Thymus (tissue), 11 donors: ENCODE data around the gene AGMAT. TPM values are rescaled to one million over a fixed set of nuclear protein-coding genes. Genes with fewer than 3 reads are reported as not detected.
A peak's percentile ranks its signal among the peaks of the same experiment; 100 is the strongest.

Experiments used
- DNase-seq, 9 donors: peaks; one replicate each; pipeline ENCODE4 v3.0.0-alpha.2; 2013; ENCODE audit warnings: low spot score in 9 of 9, low read depth in 6 of 9, missing footprints in 1 of 9
- H3K27ac ChIP-seq, 2 donors: one replicate each; pipeline ENCODE4 v1.5.1; 2013; ENCODE audit warnings: control low read depth in 1 of 2, low read depth in 1 of 2, low read length in 1 of 2, mild to moderate bottlenecking in 1 of 2, moderate library complexity in 1 of 2
- H3K27me3 ChIP-seq, 2 donors: one replicate each; pipeline ENCODE4 v1.5.1; 2013; ENCODE audit warnings: low read length in 1 of 2; ENCODE audit not compliant: control insufficient read depth in 2 of 2, insufficient read depth in 1 of 2
- H3K36me3 ChIP-seq, 2 donors: one replicate each; pipeline ENCODE4 v1.5.1; 2013; ENCODE audit warnings: low read length in 1 of 2, mild to moderate bottlenecking in 1 of 2, moderate library complexity in 1 of 2; ENCODE audit not compliant: control insufficient read depth in 2 of 2, insufficient read depth in 2 of 2
- H3K4me1 ChIP-seq, 2 donors: one replicate each; pipeline ENCODE4 v1.5.1; 2013; ENCODE audit warnings: low read length in 2 of 2; ENCODE audit not compliant: control insufficient read depth in 2 of 2, insufficient read depth in 2 of 2
- H3K4me3 ChIP-seq, 2 donors: one replicate each; pipeline ENCODE4 v1.5.1; 2013; ENCODE audit warnings: low read length in 2 of 2, control low read depth in 1 of 2, mild to moderate bottlenecking in 1 of 2
- H3K9me3 ChIP-seq, 2 donors: one replicate each; pipeline ENCODE4 v1.5.1; 2013; ENCODE audit warnings: low read length in 1 of 2, mild to moderate bottlenecking in 1 of 2; ENCODE audit not compliant: control insufficient read depth in 2 of 2, insufficient read depth in 1 of 2
- WGBS: extraction: QIAGEN DNeasy Blood & Tissue Kit; methylation state at CpG from one replicate; pipeline ENCODE4 v1.1.7; 2013; 5-methylcytosine and 5-hydroxymethylcytosine counted together
- polyA plus RNA-seq: library from polyadenylated mRNA; stranded (reverse); fragments of 200-250 nt; gene quantifications from one replicate; pipeline ENCODE4 v1.2.3, GENCODE V29; 2013
- total RNA-seq: library from RNA; stranded (reverse); fragments of 120-200 nt; gene quantifications from one replicate; pipeline ENCODE4 v1.2.4, GENCODE V29; 2013
- donor health status: healthy.

AGMAT gene
- total and polyA plus RNA-seq, 2 donors, result 3.8 to 4.2 TPM

DNA sequence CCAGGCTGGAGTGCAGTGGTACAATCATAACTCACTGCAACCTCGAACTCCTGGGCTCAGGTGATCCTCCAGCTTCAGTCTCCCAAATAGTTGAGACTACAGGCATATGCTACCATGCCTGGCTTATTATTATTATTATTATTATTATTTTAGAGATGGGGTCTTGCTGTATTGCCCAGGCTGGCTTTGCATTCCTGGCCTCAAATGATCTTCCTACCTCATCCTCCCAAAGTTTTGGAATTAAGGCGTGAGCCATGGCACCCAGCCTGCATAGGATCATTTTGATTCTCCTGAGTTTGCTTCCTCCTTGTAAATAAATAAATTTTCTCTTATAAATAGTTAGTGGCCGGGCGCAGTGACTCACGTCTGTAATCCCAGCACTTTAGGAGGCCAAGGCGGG lies 38.6 kb upstream of the AGMAT start:
- H3K27ac ChIP-seq, result no peak overlapping the region
- H3K4me1 ChIP-seq, result peaks cover 0 to 5% of the 10 kb centered on the region in 2 donors
- no peak for DNase-seq
- WGBS, result 89% methylated on average over 6 of the region's 6 CpGs
- no peaks in the 10 kb centered on the region for H3K27me3 ChIP-seq
- no peaks in the 10 kb centered on the region for H3K9me3 ChIP-seq
- H3K4me3 ChIP-seq, result no peak overlapping the region
- H3K36me3 ChIP-seq, result peaks cover 6 to 18% of the 10 kb centered on the region in 2 donors

DNA sequence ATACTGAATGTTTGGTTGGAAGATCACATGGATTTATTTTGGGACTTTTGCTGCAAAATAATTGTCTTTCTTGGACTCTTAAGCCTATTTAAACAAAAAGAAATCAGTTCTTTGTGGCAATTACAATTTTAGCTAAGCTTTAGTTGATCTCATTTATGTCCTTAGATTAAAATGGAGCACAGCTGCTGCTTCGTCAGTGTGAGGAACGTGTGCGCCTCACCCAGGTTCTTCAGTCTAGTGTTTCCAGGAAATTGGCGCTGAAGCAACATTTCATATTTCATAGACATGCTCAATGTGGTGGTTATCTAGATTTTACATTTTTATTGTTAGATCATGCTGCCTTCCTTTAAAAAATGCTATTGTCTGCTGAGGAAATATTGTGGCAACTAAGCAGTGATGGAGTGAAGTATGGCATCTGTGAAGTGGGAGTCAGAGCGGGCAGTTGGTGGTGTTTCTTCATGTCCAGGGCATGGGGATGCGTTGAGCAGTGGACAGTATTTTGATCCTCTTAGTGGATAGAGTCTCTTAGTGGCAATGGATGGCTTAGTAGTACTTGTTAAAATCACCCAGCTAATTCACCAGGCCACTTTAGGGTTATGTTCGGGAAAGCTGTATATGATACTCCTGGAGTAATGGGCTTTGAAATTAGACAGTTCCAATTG lies 38.0 kb upstream of the AGMAT start:
- WGBS, result 90% methylated on average over 7 of the region's 7 CpGs

DNA sequence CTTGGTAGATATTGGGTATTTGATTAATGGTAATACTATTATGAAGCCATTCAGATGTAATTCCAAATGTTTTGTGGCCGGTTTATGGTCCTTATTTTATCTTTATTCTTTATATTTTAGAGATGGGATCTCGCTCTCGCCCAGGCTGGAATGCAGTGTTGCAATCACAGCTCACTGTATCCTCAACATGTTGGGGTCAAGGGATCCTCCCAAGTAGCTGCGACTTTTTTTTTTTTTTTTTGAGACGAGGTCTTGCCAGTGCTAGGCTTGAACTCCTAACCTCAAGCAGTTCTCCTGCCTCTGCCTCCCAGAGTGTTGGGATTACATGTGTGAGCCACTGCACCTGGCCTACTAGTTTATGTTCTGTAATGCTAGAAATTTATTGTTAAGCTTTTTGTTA lies 37.1 kb upstream of the AGMAT start:
- Histone ChIP-seq H3K4me3 (no peak overlapping the region), H3K27me3 (no peaks in the 10 kb centered on the region), H3K36me3 (peaks cover 5 to 7% of the 10 kb centered on the region in 2 donors), H3K27ac (no peak overlapping the region), H3K4me1 (peaks cover 2 to 5% of the 10 kb centered on the region in 2 donors), H3K9me3 (no peaks in the 10 kb centered on the region)
- 98% methylated on average over 5 of the region's 5 CpGs for WGBS
- DNase-seq, result no peak

More for the DNA sequence above, 38.0 kb upstream of the AGMAT start:
- DNase-seq, result no peak
- Histone ChIP-seq H3K27ac (no peak overlapping the region), H3K36me3 (peaks cover 6 to 15% of the 10 kb centered on the region in 2 donors), H3K4me3 (no peak overlapping the region), H3K9me3 (no peaks in the 10 kb centered on the region), H3K4me1 (peaks cover 2 to 5% of the 10 kb centered on the region in 2 donors), H3K27me3 (no peaks in the 10 kb centered on the region)

DNA sequence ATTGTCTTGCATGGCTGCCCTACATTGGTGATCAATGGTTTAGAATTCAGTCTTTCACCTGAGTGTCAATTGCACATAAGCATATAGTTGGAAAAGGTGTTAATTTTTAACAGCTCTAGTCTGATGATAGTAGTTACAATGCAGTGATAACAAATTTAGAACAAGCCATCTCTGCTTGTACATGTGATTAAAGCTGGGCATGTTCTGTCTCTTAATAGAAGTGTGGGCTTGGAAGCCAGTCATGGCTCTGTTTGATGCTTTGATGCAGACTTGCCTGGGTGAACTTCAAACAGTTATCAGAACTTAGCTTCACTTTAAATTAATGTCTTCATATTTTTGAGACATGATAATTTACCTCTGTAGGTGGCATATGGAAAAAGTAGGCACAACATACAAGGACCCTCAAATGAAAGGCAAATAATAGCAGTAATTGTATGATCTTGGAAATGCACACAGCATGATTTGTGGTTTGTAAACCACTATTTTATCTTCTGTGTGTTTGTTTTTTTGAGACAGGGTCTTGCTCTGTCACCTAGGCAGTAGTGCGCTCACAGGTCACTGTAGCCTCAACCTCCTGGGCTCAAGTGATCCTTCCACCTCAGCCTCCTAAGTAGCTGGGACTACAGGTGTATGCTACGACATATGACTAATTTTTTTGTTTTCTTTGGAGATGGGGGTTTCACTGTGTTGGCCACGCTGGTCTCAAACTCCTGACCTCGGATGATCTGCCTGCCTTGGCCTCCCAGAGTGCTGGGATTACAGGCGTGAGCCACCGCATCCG lies 36.2 kb upstream of the AGMAT start:
- H3K4me3 ChIP-seq, result no peak overlapping the region
- DNase-seq, result no peak
- H3K27me3 ChIP-seq, result no peaks in the 10 kb centered on the region
- H3K9me3 ChIP-seq, result no peaks in the 10 kb centered on the region
- peaks cover 7 to 10% of the 10 kb centered on the region in 2 donors for H3K4me1 ChIP-seq
- H3K27ac ChIP-seq, result no peak overlapping the region
- 94% methylated on average over 7 of the region's 7 CpGs for WGBS
- H3K36me3 ChIP-seq, result no peaks in the 10 kb centered on the region

DNA sequence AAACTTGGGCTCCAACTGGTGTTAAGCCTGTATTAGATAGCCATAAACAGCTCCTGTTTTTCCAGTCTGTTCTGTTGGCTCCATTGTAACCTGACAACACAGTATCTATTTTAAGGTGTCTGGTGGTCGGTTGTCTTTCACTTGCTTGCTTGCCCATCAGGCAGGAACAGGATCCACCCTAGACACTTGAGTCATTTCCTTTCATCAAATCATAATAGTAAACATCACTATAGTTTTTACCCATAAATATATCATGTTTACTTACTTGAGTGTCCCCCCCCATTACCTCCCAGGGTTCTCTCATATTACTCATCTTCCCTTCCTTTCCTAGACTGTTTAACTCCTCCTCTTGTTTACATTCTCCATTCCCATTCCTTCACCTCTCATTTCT lies 35.3 kb upstream of the AGMAT start:
- no peaks in the 10 kb centered on the region for H3K9me3 ChIP-seq
- no peak for DNase-seq
- H3K27me3 ChIP-seq, result no peaks in the 10 kb centered on the region
- peaks cover 7 to 10% of the 10 kb centered on the region in 2 donors for H3K4me1 ChIP-seq
- H3K36me3 ChIP-seq, result no peaks in the 10 kb centered on the region
- 67% methylated on average over 1 of the region's 1 CpG for WGBS
- H3K4me3 ChIP-seq, result no peak overlapping the region
- no peak overlapping the region for H3K27ac ChIP-seq

GRCh38 chr1:15618655-15619525 lies 34.0 kb upstream of the AGMAT start:
- no peaks in the 10 kb centered on the region for H3K27me3 ChIP-seq
- no peak for DNase-seq
- no peaks in the 10 kb centered on the region for H3K36me3 ChIP-seq
- peak overlapping the region; percentile 72 to 96 for H3K27ac ChIP-seq
- H3K4me3 ChIP-seq, result peak overlapping the region; percentile 94 to 95
- 89% methylated on average over 26 of the region's 26 CpGs for WGBS
- no peaks in the 10 kb centered on the region for H3K9me3 ChIP-seq
- H3K4me1 ChIP-seq, result peaks cover 7 to 10% of the 10 kb centered on the region in 2 donors

- DNase-seq, result peak in 4 of 9 donors; percentile 3 to 55 (median 20)
- Histone ChIP-seq H3K4me3 (peak overlapping the region; percentile 94 to 95), H3K9me3 (no peaks in the 10 kb centered on the region), H3K36me3 (no peaks in the 10 kb centered on the region), H3K27ac (peak overlapping the region; percentile 72 to 96), H3K4me1 (peaks cover 7 to 10% of the 10 kb centered on the region in 2 donors), H3K27me3 (no peaks in the 10 kb centered on the region)
- 2% methylated on average over 8 of the region's 8 CpGs for WGBS
Measured at GRCh38 chr1:15618077-15618654, 33.3 kb upstream of the AGMAT start.

DNA sequence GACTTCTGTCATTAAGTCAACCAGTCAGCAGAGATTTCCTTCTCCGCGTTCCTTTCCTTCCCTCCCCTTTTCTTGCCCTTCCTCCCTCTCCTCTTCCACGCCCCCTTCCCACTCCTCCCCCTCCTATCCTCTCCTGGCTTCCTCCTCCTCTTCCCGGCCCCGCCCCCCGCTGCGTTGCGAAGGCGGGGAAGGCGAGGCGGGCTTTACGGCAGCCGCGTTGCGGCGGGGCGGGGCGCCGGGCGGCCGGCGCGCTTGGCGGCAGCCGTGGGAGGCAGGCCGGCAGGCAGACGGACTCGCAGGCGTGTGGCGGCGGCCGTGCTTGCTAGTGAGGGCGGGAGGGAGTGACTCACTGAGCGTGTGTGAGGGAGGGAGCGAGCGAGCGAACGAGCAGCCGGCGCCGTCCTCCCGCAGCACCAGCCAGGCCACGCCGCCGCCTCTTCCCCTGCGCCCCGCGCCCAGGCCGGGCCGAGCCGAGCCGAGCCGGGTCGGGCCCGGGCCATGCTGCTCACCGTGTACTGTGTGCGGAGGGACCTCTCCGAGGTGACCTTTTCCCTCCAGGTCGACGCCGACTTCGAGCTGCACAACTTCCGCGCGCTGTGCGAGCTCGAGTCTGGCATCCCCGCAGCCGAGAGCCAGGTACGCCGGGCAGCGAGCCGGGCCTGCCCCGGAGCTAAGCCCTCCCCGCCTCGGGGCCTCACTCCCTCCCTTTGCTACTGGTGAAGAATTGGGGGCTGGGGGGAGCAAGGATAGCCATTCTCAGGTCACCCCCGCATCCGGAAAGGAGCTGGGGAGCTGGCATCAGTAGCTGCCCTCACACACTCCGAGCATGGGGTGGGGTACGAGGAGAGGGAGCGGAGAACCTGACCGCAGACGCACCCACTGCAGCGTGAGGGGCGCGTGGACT lies 32.6 kb upstream of the AGMAT start, which contains the start of gene DDI2:
DDI2 (plus strand) TSS at position 286 of the 904 bp plus-strand sequence; CDS start at position 499, 213 bp downstream.
- Histone ChIP-seq H3K36me3 (no peaks in the 10 kb centered on the region), H3K27me3 (no peaks in the 10 kb centered on the region), H3K4me3 (peak within 1 kb of the TSS; percentile 94 to 95), H3K9me3 (no peaks in the 10 kb centered on the region), H3K27ac (peak within 1 kb of the TSS; percentile 79 to 96), H3K4me1 (peaks cover 7 to 10% of the 10 kb centered on the region in 2 donors)
- DNase-seq, result peak; percentile 63 to 93 (median 82)
- under 1% methylated on average over 86 of the region's 86 CpGs for WGBS
